SKM-1 (cell line): Measurements from ENCODE around the gene CYP2C9.
A peak's percentile ranks its signal among the peaks of the same experiment; 100 is the strongest.
"Not testable (repeated sequence)": the region's sequence is repeated elsewhere in the genome, so short reads cannot be mapped to it uniquely, and the experiment has no call there.

Experiments
- DNase-seq: peaks from one replicate; lab custom pipeline; 2025; ENCODE audit not compliant: unreplicated experiment; lab: John Stamatoyannopoulos, UW

The CYP2C9 gene

DNA sequence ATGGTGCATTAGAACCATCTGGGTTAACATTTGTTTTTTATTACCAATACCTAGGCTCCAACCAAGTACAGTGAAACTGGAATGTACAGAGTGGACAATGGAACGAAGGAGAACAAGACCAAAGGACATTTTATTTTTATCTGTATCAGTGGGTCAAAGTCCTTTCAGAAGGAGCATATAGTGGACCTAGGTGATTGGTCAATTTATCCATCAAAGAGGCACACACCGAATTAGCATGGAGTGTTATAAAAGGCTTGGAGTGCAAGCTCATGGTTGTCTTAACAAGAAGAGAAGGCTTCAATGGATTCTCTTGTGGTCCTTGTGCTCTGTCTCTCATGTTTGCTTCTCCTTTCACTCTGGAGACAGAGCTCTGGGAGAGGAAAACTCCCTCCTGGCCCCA, at the start of gene CYP2C9:
CYP2C9 (plus strand) TSS at position 276 of the 400 bp plus-strand sequence; CDS start at position 301, 25 bp downstream.
- DNase-seq, result no peak

GRCh38 chr10:94889123-94889522, 49.3 kb upstream of the CYP2C9 start:
- no peak for DNase-seq

DNA sequence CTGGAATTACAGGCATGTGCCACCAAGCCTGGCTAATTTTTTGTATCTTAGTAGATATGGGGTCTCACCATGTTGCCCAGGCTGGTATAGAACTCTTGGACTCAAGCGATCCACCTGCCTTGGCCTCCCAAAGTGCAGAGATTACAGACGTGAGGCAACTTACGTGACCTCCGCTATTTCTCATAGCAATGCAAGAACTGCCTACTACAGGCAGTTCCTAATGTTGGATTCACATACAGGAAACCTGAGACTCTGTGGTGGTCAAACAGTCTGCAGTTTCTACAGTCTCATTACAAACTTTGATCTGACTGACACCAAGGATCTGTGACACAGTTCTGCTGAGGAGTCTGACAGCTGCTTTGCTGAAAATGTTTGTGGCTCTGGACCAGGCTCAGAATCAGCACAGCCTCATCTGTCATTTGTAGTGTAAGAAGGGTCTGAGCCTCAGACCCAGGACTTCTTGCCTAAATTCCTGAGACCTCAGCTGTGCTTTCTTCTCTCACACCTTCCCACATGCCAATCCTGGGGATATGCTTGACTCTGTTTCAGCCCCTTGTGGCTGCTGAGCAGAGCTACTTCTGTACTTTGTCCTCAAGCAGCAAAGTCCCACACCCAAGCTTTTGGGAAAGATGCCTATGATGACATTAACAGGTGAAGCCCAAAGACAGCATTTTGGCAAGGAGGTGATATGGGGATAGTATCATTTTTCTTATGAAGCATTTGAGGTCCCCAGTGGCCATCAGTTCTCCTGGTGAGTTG, 48.0 kb upstream of the CYP2C9 start:
- DNase-seq, result no peak

- DNase-seq, result not testable (repeated sequence)
Observed at GRCh38 chr10:94898414-94898813, 40.0 kb upstream of the CYP2C9 start.

- DNase-seq, result no peak
Observed at GRCh38 chr10:94902080-94902479, 36.4 kb upstream of the CYP2C9 start.

- no peak for DNase-seq
Observed at GRCh38 chr10:94902570-94902969, 35.9 kb upstream of the CYP2C9 start.

DNA sequence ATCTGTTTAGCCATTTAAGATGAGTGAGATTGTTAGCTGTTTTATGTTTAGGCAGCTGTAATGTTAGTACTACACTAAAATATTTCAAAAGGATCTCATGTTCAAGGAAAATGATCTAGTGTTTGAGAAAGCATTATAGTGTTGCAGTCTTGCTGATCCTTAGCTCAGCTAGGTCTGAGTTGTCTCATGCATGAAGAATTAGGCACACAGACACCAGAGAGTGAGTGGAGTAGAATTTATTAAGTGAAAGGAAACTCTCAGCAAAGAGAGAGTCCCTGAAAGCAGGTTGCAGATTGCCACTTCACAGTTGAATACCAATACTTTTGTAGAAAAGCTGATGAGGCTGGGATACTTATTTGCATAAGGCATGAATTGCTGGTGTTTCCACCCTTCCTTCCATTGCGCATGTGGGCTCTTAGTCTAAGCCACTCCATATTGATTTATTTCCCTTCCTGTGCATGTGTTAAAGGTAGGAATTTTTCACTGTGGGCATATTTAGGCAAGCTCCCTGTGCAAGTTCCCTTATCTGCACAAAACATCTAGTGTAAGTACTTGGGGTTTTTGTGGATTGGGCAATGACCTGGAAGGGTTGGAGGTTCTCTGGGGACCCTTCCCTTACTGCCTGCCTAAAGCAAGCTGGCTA, 33.8 kb upstream of the CYP2C9 start:
- DNase-seq, result not testable (repeated sequence)

DNA sequence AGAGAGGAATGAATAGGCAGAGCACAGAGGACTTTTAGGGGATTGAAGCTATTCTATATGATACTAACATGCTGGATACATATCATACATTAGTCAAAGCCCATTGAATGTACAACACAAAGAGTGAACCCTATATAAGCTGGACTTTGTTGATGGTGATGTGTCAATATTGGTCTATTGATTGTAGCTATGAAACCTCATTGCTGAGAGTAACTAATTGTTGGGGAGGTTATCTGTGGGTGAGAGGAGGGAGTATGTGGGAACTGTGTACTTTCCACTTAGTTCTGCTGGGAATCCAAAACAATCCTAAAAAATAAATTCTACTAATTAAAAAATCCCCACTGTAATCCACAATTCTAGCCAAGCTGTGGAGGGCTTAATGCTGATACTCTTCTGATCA, 22.0 kb upstream of the CYP2C9 start:
- DNase-seq, result no peak

- no peak for DNase-seq
Observed at GRCh38 chr10:94936721-94937120, 1.7 kb upstream of the CYP2C9 start.

DNA sequence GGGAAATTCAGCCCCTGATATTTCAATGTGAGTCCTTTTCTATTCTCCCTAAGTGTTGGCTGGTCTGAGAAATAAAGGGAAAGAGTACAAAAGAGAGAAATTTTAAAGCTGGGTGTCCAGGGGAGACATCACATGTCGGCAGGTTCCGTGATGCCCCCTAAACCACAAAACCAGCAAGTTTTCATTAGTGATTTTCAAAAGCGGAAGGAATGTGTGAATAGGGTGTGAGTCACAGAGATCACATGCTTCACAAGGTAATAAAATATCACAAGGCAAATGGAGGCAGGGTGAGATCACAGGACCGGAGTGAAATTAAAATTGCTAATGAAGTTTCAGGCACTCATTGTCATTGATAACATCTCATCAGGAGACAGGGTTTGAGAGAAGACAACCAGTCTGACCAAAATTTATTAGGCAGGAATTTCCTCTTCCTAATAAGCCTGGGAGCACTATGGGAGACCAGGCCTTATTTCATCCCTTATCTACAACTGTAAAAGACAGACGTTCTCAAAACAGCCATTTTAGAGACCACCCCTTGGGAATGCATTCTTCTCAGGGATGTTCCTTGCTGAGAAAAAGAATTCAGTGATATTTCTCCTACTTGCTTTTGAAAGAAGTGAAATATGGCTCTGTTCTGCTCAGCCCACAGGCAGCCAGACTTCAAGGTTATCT, 5.1 kb downstream of the CYP2C9 start:
- DNase-seq, result not testable (repeated sequence)

- DNase-seq, result not testable (repeated sequence)
Observed at GRCh38 chr10:94946181-94946580, 7.7 kb downstream of the CYP2C9 start.

DNA sequence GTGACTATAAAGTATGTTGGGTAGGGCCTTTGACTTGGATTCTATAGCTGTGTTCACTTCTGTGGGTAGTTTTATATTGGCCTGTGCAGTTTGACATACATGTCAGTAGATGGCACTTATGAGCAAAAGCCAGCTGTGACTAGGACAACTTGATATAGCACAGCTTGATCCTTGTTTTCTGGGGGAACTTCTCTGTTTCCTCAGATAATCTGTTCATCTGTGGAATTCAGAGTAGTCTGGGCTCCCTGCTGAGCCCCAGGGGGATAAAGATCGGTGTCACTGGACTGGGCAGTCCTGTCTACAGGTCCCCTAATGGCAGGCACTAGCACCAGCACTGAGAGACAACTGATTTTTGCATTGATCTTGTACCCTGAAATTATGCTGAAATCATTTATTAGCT, 25.4 kb downstream of the CYP2C9 start:
- peak; percentile 4 for DNase-seq

DNA sequence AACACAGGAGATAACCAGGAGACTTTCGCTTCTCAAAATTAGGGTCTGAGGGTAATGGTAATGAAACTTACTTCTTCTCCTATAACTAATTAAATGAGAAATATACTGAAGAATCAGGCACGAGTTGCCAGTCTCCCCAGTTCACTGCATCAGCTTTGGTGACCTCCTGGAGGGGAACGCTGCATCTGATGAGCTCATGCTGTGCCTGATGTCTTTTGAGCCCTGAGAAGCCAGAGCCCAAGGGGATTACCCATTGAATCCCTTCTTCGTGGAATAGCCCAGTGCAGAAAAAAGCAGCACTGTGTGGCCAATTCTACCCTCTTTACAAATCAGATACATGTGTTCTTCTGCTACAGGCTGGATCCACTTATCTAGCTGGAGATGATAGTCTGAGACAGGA, 45.1 kb downstream of the CYP2C9 start:
- DNase-seq, result no peak

DNA sequence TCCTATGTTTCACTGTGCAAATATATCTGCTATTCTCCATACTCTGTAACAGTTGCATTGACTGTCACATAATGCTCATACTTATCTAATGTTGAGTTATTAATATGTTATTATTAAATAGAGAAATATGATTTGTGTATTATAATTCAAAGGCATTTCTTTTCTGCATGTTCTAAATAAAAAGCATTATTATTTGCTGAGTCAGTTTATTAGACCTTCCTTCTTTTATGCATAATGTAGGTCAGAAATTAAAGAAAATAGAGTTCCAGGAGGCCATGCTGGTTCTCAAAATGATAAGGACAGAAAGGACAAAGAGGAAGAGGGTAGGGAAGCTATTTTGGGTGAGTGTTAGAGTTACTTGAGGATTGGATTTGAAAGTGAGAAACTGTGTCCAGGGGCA, 50.7 kb downstream of the CYP2C9 start:
- no peak for DNase-seq

GRCh38 chr10:94991243-94991888, 52.9 kb downstream of the CYP2C9 start:
- no peak for DNase-seq

DNA sequence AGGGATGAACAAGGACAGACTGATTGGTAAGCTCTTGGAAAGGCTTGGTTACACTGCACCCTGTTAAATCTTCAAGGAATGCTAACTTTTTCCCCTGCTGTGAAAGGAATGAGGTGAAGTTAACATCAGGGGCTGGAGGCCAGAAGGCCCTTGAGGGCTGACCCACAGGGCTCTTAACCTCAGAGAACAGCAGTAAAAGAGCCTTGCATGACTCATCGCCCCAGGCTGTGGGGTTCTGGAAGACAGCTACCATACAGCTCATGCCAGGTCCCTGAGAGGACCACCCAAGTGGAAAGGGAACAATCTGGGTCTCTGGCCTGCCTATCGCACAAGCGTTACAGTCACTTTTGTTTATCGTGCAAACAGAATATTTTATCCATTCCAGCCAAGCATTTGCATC, 54.4 kb downstream of the CYP2C9 start:
- DNase-seq, result no peak

DNA sequence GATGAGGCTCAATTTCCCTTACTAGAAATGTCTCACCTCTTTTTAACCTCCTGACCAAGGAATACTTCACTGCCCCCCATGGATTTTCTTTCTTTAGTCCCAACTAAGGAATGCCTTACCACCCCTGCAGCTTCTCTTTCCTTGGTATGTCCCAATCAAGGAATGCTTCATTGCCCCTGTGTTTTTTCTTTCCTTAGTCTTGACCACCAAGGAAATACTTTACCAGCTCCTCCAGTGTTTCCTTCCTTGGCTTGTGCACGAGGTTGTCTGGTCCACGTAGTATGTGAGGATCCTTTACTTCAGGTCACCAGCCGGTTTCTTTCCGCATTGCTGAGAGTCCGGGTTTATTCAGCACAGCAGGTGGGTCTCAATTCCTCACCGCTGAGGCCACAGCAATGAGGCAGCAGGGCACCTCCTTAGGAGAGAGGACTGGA, 59.3 kb downstream of the CYP2C9 start:
- no peak for DNase-seq

GRCh38 chr10:95026461-95026860, 88.0 kb downstream of the CYP2C9 start:
- no peak for DNase-seq

- DNase-seq, result no peak
Observed at GRCh38 chr10:95031656-95032055, 93.2 kb downstream of the CYP2C9 start.

DNA sequence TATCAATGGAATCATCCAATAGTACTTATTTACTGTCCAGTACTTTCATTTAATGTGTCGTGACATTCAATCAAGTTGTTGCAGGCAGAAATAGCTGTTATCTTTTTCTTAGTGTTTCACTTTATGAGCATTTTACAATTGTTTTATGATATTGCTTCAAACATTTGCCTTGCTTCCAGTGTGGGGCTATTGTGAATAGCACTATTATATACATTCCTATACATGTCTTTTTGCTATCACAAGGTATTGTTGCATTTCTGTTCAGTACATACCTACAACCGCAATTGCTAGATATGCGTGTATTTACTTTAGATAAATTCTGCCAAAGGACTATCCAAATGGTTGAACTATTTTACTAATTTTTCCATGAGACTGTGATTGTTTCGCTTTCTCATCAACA, 95.9 kb downstream of the CYP2C9 start:
- no peak for DNase-seq
